Transverse colon (tissue), 3 donors: Measurements from ENCODE around the gene HRH2.

Experiments
- EP300 ChIP-seq: sonication (generic); formaldehyde crosslinking; IDR thresholded peaks from one replicate; pipeline ENCODE4 v1.6.1; 2017; ENCODE audit warnings: antibody characterized with exemption, low read depth
- POLR2A ChIP-seq: fragments of 450-650 bp; IDR thresholded peaks from one replicate; pipeline ENCODE4 v1.6.1; 2016; ENCODE audit warnings: antibody characterized with exemption, mild to moderate bottlenecking, moderate library complexity
- TF ChIP-seq, protein P1 (sequence below), 5 experiments: fragments of 200-600 bp in 3 of 5; fragments of 450-650 bp in 2 of 5; sonication (generic) in 3 of 5; IDR thresholded peaks; 1 replicate in 2 of 5; 2 replicates in 3 of 5; pipeline ENCODE4 v1.5.1; 2016 to 2017; ENCODE audit warnings: antibody characterized with exemption in 5 of 5, inconsistent platforms in 3 of 5, mild to moderate bottlenecking in 2 of 5, moderate library complexity in 1 of 5

GRCh38 chr5:175714479-175715085 is 56.7 kb downstream of the HRH2 start:
- TF ChIP-seq, protein P1, sequence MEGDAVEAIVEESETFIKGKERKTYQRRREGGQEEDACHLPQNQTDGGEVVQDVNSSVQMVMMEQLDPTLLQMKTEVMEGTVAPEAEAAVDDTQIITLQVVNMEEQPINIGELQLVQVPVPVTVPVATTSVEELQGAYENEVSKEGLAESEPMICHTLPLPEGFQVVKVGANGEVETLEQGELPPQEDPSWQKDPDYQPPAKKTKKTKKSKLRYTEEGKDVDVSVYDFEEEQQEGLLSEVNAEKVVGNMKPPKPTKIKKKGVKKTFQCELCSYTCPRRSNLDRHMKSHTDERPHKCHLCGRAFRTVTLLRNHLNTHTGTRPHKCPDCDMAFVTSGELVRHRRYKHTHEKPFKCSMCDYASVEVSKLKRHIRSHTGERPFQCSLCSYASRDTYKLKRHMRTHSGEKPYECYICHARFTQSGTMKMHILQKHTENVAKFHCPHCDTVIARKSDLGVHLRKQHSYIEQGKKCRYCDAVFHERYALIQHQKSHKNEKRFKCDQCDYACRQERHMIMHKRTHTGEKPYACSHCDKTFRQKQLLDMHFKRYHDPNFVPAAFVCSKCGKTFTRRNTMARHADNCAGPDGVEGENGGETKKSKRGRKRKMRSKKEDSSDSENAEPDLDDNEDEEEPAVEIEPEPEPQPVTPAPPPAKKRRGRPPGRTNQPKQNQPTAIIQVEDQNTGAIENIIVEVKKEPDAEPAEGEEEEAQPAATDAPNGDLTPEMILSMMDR (IDR thresholded peaks at IDR 0.05) = no peak
- no peak for TF ChIP-seq EP300
- no peak for TF ChIP-seq POLR2A
